GM12872 (cell line): ENCODE measurements around the gene GPANK1.

Experiments used
- TF ChIP-seq, protein P1 (sequence below): IDR thresholded peaks from 3 replicates; pipeline ENCODE4 v1.5.1; 2011; ENCODE audit warnings: low read depth, mild to moderate bottlenecking, low read length, moderate library complexity; ENCODE audit not compliant: insufficient read depth

The GPANK1 gene

DNA sequence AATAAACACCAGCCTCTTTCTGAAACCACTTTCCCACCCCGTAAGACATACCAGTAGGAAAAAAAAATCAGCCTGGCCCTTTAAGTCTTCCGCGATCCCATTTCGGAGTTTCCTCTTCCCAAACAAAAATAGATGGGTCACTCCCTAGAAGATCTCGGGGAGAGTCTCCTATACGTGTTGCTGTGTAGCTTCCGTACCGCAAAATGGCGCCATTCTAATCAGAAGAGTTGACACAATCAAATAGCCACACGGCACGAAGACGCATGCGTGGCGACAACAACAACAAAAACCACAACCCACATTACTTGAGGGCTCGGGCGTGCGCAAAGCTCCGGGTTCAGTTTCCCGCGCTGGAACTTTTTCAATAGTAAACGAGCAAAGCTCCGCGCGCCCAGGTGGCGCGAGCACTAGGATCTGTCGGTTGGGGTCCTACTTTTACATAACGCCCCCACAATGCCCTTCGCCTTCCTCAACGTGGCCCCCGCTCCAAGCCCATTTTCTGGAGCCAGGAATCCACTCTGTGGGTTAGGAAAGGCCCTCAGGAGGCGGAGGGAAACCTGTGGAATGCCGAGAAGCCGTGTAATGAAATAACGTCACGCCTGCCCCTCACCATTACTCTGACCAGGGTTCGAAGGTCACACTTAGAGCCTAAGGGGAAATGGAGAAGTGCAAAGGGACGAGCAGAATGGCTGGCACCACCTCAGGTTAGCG is at the start of gene GPANK1:
TSS of gene GPANK1 (minus strand) at position 208 of the 711 bp plus-strand sequence. CDS start 519 bp downstream, outside the sequence.
- TF ChIP-seq, protein P1, sequence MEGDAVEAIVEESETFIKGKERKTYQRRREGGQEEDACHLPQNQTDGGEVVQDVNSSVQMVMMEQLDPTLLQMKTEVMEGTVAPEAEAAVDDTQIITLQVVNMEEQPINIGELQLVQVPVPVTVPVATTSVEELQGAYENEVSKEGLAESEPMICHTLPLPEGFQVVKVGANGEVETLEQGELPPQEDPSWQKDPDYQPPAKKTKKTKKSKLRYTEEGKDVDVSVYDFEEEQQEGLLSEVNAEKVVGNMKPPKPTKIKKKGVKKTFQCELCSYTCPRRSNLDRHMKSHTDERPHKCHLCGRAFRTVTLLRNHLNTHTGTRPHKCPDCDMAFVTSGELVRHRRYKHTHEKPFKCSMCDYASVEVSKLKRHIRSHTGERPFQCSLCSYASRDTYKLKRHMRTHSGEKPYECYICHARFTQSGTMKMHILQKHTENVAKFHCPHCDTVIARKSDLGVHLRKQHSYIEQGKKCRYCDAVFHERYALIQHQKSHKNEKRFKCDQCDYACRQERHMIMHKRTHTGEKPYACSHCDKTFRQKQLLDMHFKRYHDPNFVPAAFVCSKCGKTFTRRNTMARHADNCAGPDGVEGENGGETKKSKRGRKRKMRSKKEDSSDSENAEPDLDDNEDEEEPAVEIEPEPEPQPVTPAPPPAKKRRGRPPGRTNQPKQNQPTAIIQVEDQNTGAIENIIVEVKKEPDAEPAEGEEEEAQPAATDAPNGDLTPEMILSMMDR = no peak

DNA sequence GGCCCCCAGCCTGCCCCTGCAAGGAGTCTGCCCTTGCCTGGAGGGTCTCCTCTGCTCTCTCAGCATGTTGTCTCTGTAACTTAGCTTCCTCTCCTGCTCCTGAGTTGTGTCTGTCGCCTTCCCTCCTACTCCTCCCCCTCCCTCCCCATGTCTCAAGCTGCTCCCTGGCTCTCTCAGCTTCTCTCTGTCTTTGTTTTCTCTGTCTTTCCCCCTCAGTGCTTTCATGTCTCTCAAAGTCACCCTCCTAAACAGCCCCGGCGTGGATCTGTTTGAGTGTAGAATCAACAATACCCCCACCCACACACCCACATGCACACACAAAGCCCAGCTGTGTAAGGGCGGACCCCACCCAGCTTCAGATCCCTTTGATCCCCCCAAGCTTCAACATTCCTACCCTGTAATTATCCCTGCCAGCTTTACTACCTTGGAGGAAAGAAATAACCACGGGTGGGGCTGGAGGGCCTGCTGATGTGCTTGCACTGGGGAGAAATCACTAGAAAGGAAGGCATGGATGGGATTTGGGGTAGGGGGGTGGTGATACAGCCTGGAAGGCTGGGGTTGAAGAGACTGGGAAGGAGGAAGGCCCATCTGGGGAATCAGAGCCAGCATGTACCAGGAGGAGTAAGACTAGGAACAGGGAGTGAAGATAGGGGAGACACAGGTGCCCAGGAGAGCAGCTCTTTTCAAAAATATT is 49.3 kb upstream of the GPANK1 start:
- TF ChIP-seq, protein P1 = no peak

DNA sequence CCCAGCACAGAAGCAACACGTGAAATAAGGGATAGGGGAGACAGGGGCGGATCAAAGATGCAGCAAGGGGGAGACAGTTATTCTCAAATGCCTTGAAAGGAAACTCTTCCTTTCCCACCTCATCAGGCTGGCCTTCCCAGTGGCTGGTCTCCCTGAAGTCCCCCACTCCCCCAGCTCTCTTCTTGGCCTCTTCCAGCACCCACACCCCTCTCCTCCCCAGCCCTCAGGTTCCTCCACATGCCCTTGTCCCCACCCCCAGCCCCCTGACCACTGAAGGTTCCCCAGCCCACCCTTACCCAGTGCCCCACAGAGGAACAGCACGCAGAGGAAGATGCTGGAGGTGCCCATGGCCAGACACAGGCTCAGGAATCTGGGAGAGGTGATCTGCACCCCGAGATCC is 48.7 kb upstream of the GPANK1 start:
- TF ChIP-seq, protein P1 = no peak

DNA sequence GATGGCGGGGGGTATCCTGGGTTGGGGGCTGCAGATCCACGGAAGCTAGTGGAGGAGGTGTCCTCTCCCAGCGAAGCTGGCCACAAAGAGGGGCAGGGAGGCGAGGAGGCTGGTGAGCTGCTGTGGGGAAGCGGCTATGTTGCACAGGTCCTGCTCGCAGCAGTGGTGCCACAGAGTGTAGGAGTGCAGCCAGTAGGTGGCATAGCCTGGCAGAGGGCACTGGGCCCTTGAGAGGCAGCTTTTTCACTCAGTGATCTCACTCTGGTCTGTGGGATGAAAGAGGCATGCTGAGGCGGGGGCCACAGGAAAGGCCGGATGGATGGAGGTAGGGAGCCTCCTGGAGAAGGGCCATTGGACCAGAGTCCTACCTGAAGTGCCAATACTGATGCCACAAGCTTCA is 47.5 kb upstream of the GPANK1 start:
- TF ChIP-seq, protein P1 = peak; percentile 39; the same call in 2 of the 3 replicates

DNA sequence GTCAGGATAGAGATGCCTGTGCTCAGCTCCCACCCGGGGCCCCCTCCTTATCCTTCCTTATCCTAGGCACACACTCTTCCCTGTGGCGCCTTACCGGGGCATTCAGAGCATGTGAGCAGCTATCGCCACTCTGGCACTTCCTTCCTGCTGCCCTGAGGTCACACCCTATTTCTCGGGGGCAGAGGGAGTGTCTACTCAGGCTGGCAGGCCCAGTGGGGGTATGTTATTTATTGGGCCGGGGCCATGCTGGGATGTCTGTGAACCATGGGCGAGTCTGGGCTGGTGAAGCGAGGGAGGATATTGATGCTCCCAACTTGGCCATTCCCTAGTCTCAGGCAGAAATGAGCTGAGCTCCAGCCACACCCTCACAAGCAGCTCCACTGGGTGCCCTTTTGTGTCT is 46.4 kb upstream of the GPANK1 start:
- TF ChIP-seq, protein P1 = no peak

DNA sequence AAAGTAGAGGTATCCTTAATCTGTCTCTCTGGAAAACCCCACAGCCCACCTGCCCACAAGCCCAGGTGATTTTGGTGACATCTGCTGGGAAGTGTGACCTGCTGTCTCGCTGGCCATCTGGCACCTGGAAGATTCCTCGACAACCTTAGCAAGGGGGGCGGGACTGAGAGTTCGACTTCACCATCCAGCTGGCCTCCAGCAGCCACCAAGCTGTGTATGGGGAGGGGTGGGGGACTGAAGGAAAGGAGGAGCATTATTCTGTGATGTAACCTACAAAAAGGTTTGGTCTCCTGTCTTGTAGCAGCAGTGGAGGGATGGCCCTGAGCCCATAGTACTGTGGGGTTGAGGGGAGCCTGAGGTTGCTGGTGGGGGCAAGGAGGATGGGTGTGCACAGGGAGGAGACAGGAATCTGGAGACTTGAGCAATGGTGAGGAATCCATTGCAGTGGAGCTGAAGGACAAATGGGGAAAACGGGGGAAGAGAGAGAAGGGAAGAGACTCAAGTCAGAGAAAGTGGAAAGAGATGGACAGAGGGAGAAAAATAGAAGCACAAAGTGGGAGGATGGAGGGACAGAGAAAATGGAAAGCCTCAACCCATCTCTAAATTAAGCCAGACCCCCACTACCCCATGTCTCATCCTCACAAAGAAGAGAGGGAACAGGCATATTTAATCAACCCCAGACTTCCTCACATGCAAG is 45.9 kb upstream of the GPANK1 start:
- TF ChIP-seq, protein P1 = no peak

DNA sequence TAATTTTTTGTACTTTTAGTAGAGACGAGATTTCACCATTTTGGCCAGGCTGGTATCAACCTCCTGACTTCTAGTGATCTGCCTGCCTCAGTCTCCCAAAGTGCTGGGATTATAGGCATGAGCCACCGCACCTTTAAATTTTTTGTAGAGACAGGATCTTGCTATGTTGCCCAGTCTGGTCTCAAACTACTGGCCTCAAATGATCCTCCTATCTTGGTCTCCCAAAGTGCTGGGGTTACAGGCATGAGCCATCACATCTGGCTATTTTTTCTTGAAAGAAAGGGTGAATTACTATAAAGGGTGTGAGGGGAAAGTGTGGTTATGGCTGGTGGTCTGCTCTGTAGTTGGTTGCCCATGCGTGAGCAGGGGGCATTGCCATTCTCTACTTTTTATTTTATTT is 43.4 kb upstream of the GPANK1 start:
- TF ChIP-seq, protein P1 = no peak
